GM19043 (cell line): ENCODE results near the gene BMPER.
"Not testable (repeated sequence)": the region's sequence is repeated elsewhere in the genome, so short reads cannot be mapped to it uniquely, and the experiment has no call there.

Experiments used
- ATAC-seq: cut with Tn5 transposase; IDR thresholded peaks from one replicate; pipeline ENCODE4 v1.9.1; 2021; ENCODE audit warnings: low read depth; ENCODE audit not compliant: unreplicated experiment

BMPER gene

DNA sequence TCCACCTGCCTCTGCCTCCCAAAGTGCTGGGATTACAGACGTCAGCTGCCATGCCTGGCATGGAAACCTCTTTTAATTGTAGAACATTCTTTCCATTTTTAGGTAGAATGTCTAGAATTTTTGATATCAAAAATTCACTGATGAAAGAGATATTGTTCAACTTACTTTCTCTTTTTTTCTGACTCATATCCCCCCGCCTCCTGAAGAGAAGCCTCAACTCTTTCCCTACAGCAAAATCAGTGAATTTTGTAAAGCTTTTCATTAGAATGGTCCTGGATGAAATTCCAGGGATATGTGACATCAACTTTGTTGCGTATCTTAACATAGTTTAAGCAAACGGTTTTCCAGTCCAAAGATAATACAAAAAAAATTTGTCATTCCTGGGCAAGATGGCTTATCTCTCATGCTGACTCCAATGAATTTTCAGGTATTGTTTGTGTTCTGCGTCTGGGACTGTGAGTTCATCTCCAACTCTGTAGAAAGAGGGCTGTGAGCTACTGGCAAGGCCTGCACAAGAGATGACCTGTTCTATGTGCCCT lies 256.8 kb downstream of the BMPER start:
- no peak for ATAC-seq

DNA sequence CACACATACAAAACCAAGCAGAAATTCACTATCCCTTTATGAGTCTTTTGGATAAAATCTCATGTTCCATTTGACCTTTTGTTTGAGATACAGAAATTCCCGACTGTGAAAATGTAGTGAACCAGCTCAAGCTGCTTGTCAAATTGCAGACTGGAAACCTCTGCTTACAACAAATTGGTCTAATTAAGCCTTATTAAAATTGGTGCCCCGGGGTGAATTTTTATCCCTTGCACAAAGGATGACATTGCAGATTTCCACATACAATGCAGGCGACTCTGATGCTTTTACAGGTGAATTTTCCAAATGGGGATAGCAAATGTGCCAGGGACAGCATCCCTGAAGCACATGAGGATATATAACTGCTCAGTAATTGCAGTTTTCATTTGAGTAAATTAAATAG lies 257.3 kb downstream of the BMPER start:
- ATAC-seq: no peak

- ATAC-seq: no peak
Observed at GRCh38 chr7:34163956-34164355, 258.6 kb downstream of the BMPER start.

DNA sequence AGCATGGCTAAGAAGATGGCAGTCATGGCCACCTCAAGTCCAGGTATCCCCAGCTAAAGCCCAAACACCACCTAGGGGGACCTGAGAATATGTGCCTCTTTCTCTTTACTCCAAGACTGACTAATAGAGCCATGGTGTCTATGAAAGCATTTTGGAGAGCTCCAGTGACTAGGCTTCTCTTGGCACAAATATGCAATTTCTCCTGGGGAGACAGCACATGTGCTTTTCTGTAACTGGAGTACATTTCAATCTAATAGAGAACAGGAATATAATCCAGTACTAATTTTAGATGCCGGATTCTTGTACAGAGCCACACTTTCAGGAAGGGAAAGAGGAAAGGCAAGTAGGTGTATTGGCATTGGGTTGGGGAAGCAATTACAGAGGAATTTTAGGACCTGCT lies 260.1 kb downstream of the BMPER start:
- ATAC-seq: no peak

DNA sequence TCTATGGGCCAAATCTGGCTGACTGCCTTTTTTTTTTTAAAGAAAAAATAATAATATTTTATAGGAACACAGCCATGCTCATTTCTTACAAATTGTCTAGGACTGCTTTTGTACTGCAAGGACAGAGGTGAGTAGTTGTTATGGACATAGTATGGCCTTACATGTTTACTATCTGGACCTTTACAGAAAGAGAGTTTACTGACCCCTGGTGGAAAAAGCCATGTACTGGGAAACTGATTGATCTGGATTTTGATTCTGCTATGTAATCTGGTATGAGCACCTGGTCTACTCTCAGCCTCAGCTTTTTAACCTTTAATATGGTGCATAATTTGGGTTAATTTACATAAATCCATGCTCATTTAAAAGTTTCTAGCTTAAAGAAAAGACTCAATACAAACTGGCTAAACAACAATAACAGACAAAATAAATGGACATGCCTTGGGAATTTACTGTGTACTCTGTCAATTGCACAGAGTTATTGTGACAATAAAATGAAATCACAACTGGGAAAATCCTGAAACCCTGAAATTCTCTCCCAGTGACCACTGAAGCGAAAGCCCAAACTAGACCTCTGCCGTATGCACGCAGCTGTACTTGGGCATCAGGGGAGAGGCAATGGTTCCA lies 260.7 kb downstream of the BMPER start:
- ATAC-seq: no peak

DNA sequence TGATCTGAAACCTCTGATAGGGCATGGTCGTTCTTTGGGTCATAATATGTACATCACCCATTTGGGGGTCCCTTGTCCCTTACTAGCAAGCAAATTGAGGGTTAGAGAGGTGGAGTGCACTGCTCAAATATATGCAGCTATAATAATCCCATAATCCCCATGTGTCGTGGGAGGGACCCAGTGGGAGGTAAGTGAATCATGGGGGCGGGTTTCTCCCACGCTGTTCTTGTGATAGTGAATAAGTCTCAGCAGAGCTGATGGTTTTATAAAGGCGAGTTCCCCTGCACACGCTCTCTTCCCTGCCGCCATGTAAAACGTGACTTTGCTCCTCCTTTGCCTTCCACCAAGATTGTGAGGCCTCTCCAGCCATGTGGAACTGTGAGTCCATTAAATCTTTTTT lies 262.7 kb downstream of the BMPER start:
- no peak for ATAC-seq

DNA sequence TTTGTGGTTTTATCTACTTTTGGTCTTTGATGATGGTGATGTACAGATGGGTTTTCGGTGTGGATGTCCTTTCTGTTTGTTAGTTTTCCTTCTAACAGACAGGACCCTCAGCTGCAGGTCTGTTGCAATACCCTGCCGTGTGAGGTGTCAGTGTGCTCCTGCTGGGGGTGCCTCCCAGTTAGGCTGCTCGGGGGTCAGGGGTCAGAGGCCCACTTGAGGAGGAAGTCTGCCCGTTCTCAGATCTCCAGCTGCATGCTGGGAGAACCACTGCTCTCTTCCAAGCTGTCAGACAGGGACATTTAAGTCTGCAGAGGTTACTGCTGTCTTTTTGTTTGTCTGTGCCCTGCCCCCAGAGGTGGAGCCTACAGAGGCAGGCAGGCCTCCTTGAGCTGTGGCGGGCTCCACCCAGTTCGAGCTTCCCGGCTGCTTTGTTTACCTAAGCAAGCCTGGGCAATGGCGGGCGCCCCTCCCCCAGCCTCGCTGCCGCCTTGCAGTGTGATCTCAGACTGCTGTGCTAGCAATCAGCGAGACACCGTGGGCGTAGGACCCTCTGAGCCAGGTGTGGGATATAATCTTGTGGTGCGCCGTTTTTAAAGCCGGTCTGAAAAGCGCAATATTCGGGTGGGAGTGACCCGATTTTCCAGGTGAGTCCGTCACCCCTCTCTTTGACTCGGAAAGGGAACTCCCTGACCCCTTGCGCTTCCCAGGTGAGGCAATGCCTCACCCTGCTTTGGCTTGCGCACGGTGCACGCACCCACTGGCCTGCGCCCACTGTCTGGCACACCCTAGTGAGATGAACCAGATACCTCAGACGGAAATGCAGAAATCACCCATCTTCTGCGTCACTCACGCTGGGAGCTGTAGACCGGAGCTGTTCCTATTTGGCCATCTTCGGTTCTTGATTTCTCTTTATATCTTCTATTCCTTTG lies 269.6 kb downstream of the BMPER start:
- not testable (repeated sequence) for ATAC-seq

DNA sequence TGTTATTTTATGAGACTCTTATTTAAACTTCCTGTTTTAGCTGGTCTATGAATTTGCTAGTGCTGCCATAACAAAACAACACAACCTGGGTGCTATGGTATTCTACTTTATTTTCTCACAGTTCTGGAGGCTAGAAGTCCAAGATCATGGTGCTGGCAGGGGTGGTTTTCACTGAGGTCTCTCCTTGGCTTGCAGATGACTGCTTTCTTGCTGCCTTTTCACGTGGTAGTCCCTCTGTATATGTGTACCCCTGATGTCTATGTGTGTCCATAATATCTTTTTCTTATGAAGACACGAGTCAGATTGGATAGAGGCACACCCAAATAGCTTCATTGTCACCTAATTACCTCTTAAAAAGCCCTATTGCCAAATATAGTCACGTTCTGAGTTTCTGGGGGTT lies 270.5 kb downstream of the BMPER start:
- ATAC-seq: no peak

GRCh38 chr7:34177476-34177875 lies 272.1 kb downstream of the BMPER start:
- ATAC-seq: no peak

- no peak for ATAC-seq
Observed at GRCh38 chr7:34181271-34181958, 276.1 kb downstream of the BMPER start.

- no peak for ATAC-seq
Observed at GRCh38 chr7:34184466-34184865, 279.1 kb downstream of the BMPER start.

DNA sequence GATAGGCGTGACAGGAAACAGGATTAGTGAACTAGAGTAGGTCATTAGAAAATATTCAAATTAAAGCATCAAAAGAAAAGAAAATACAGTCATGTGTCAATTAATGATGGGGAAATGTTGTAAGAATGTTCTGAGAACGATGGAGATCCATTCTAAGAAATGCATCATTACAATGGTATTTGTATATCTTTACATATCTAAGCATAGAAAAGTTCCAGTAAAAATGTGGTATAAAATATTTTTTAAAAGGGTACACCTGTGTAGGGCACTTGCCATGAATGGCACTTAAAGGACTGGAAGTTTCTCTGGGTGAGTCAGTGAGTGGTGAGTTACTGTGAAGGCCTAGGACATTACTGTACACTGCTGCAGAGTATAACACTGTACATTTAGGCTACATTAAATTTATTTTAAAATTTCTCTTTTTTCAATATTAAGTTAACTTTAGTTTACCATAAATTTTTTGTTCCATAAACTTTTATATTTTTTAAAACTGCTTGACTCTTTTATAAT lies 282.5 kb downstream of the BMPER start:
- no peak for ATAC-seq

DNA sequence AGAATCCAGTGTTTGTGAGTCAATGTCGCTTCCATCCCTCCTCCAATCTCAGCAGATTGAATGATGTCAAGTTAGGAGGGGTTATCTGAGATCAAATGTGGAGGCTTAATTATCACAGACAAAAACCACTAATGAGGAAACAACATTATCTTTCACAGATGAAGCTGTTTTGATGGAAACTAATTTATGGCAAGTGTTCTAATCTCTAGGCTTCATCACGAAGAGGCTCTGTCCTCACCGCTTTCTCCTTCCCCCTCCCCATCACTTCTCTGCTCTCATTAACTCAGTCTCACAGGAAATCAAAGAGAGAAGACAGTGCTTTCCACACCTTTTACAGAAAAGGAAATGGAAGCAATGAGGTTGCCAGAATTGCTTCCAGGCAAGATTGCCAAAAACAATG lies 283.7 kb downstream of the BMPER start:
- no peak for ATAC-seq

GRCh38 chr7:34190299-34190698 lies 285.0 kb downstream of the BMPER start:
- ATAC-seq: no peak

DNA sequence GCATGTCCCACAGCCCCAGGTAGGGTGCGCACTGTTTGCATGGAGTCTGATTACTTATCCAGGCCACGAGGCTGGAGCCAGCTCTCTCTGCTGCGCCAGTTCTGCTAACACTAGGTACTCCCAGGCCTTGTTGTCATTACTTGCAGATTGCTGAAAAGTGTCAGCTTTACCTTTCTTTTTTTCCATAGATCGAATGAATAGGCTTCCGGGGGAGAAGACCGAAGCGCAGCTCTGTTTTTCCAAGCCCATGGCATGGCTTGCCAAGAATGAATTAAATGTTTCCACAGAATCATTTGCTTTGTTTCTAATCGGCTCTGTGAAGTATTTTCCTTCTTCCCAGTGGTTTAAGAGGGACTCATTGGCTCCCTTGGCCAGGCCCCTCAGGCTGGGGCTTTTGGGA lies 285.8 kb downstream of the BMPER start:
- no peak for ATAC-seq

DNA sequence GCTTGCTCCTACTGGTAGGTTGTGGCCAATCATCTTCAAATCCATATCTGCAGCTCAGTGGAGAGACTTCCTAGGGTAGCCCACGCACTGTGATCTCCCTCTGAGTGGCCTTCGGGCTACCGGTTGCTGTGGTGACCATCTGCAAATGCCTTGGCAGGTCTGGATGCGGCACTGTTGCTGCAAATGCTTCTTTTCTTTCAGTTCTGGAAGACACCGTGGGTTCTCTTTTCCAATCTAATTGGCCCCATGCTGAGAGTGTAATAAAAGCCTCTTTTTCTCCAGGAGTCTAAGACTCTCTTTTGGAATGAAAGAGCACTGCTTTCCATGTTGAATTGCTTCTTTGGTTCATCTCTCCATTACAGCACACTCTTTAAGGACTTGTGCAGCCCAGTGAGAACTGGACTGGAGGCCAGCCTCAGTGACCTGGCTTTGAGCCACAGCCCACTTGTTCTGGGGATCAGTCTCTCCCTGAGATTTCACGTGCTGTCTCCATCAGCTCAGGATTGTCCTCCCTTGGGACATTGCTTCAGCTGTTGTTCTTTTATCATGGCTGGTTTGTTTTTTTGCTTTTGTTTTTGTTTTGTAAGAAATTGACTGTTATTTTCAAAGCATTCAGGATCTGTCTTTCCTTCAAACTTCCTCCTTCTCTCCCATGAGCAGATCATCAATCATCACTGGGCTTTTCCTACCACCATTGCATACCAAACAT lies 286.6 kb downstream of the BMPER start:
- no peak for ATAC-seq

DNA sequence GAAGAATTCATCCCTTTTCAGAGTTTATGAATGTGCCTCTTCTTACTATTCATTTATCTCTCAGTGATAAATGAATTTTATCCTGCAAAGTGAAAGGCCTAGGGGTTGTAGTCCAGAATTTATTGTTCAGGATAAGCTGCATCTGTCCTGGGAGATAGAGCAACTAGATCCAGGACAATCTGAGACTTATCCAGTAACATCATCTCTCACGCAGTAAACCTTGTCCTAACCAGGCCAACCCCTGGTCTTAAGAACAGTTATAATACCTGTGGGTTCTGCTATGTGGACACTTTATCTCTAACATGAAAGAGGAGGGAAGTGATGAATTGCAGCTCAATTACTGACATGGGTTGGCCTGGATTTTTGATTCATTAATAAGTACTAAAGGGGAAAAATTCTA lies 287.6 kb downstream of the BMPER start:
- no peak for ATAC-seq

GRCh38 chr7:34198231-34198641 lies 292.9 kb downstream of the BMPER start:
- ATAC-seq: no peak
